Measurements from ENCODE around the gene NEK7. TPM values are rescaled to one million over a fixed set of nuclear protein-coding genes. Genes with fewer than 3 reads are reported as not detected.

NEK7 gene
- polyA plus RNA-seq, 1 donor from 2014 or later, result 3.3 TPM

DNA sequence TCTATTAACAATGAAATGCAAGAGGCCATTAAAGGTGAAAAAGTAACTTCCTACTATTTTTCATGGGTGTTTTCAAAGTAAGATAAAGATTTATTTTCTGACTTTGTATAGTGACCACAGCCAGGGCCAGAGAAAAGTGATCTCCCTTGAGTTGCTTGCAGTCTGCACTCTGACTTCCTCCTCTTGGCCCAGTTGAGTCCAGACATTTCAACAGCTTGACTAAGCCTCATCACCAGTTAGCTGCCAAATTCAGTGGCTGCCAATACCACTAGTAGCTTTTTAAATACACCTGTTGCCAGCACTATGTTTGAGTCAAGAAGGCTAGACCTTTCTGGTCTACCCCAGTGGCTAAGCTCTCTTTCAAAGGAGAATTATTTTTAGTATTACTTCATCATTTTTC lies 3.7 kb upstream of the NEK7 start:
- H3K4me3 ChIP-seq (ENCODE audit: low read length), result no peak overlapping the region
- H3K4me2 ChIP-seq (ENCODE audit: low read length), result no peak overlapping the region

GRCh38 chr1:198153804-198154203 lies 3.0 kb upstream of the NEK7 start:
- no peaks in the 10 kb centered on the region for H3K79me2 ChIP-seq (replicated peaks; ENCODE audit: insufficient read depth, low read length)
- no peaks in the 10 kb centered on the region for H3K27me3 ChIP-seq (ENCODE audit: insufficient read depth, low read depth, low read length)
- no peaks in the 10 kb centered on the region for H3K36me3 ChIP-seq (ENCODE audit: insufficient read depth, low read length)
- H3K27ac ChIP-seq (ENCODE audit: low read length), result no peak overlapping the region
- H3K4me2 ChIP-seq (ENCODE audit: low read length), result no peak overlapping the region
- no peak overlapping the region for H3K4me3 ChIP-seq (ENCODE audit: low read length)
- no peak overlapping the region for H3K9ac ChIP-seq (ENCODE audit: low read length)
- no peaks in the 10 kb centered on the region for H4K20me1 ChIP-seq (ENCODE audit: insufficient read depth)
- no peaks in the 10 kb centered on the region for H3K9me3 ChIP-seq (ENCODE audit: low read length)
- H3K9me2 ChIP-seq (ENCODE audit: insufficient read depth, low read length), result no peaks in the 10 kb centered on the region
- H2AFZ ChIP-seq (ENCODE audit: low read depth, low read length), result no peak overlapping the region
- TF ChIP-seq, protein P1, sequence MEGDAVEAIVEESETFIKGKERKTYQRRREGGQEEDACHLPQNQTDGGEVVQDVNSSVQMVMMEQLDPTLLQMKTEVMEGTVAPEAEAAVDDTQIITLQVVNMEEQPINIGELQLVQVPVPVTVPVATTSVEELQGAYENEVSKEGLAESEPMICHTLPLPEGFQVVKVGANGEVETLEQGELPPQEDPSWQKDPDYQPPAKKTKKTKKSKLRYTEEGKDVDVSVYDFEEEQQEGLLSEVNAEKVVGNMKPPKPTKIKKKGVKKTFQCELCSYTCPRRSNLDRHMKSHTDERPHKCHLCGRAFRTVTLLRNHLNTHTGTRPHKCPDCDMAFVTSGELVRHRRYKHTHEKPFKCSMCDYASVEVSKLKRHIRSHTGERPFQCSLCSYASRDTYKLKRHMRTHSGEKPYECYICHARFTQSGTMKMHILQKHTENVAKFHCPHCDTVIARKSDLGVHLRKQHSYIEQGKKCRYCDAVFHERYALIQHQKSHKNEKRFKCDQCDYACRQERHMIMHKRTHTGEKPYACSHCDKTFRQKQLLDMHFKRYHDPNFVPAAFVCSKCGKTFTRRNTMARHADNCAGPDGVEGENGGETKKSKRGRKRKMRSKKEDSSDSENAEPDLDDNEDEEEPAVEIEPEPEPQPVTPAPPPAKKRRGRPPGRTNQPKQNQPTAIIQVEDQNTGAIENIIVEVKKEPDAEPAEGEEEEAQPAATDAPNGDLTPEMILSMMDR (IDR thresholded peaks at IDR 0.05; ENCODE audit: poor library complexity, severe bottlenecking), result no peak
- TF ChIP-seq REST (IDR thresholded peaks at IDR 0.05; ENCODE audit: borderline replicate concordance) (no peak), POLR2AphosphoS5 (IDR thresholded peaks at IDR 0.05) (no peak), EZH2 (IDR thresholded peaks at IDR 0.05; ENCODE audit: borderline replicate concordance, insufficient read depth, low read length, poor library complexity, severe bottlenecking) (no peak), RAD21 (conservative IDR thresholded peaks at IDR 0.05) (no peak), TAF1 (IDR thresholded peaks at IDR 0.05; ENCODE audit: low read depth) (no peak), SMC3 (conservative IDR thresholded peaks at IDR 0.05; ENCODE audit: poor library complexity) (no peak), EP300 (conservative IDR thresholded peaks at IDR 0.05; ENCODE audit: poor library complexity, severe bottlenecking) (no peak), MXI1 (conservative IDR thresholded peaks at IDR 0.05; ENCODE audit: poor library complexity, severe bottlenecking) (no peak)
- no peaks in the 10 kb centered on the region for H3F3A ChIP-seq (ENCODE audit: insufficient read depth, low read length, poor library complexity, severe bottlenecking)

More for the DNA sequence above, 3.7 kb upstream of the NEK7 start:
- no peak overlapping the region for H2AFZ ChIP-seq (ENCODE audit: low read depth, low read length)
- TF ChIP-seq, protein P1 (IDR thresholded peaks at IDR 0.05; ENCODE audit: poor library complexity, severe bottlenecking), result no peak
- no peak for TF ChIP-seq MXI1 (conservative IDR thresholded peaks at IDR 0.05; ENCODE audit: poor library complexity, severe bottlenecking)
- no peak for TF ChIP-seq TAF1 (IDR thresholded peaks at IDR 0.05; ENCODE audit: low read depth)
- no peak for TF ChIP-seq RAD21 (conservative IDR thresholded peaks at IDR 0.05)
- no peak for TF ChIP-seq POLR2AphosphoS5 (IDR thresholded peaks at IDR 0.05)
- TF ChIP-seq EP300 (conservative IDR thresholded peaks at IDR 0.05; ENCODE audit: poor library complexity, severe bottlenecking), result no peak
- TF ChIP-seq SMC3 (conservative IDR thresholded peaks at IDR 0.05; ENCODE audit: poor library complexity), result no peak
- TF ChIP-seq REST (IDR thresholded peaks at IDR 0.05; ENCODE audit: borderline replicate concordance), result no peak
- H3K79me2 ChIP-seq (replicated peaks; ENCODE audit: insufficient read depth, low read length), result no peaks in the 10 kb centered on the region
- H3K9ac ChIP-seq (ENCODE audit: low read length), result no peak overlapping the region
- H3K9me3 ChIP-seq (ENCODE audit: low read length), result no peaks in the 10 kb centered on the region
- no peaks in the 10 kb centered on the region for H4K20me1 ChIP-seq (ENCODE audit: insufficient read depth)
- H3K27me3 ChIP-seq (ENCODE audit: insufficient read depth, low read depth, low read length), result no peaks in the 10 kb centered on the region
- no peaks in the 10 kb centered on the region for H3K9me2 ChIP-seq (ENCODE audit: insufficient read depth, low read length)
- no peaks in the 10 kb centered on the region for H3K36me3 ChIP-seq (ENCODE audit: insufficient read depth, low read length)
- no peak overlapping the region for H3K27ac ChIP-seq (ENCODE audit: low read length)
- no peaks in the 10 kb centered on the region for H3F3A ChIP-seq (ENCODE audit: insufficient read depth, low read length, poor library complexity, severe bottlenecking)

Data from neural cell (in vitro differentiated cells).